ENCODE results near the gene XIAP.
"Not testable (repeated sequence)": the region's sequence is repeated elsewhere in the genome, so short reads cannot be mapped to it uniquely, and the experiment has no call there.

The XIAP gene

GRCh38 chrX:123859846-123860838 is at the start of gene XIAP:
Gene XIAP (plus strand): TSS chrX:123860053. CDS start chrX:123885663, 25,610 bp downstream.
- DNase-seq (ENCODE audit: low read depth) = peak; percentile 25

- DNase-seq (ENCODE audit: low read depth) = no peak
These were observed 45.5 kb upstream of the XIAP start for GRCh38 chrX:123814343-123814742.

- not testable (repeated sequence) for DNase-seq (ENCODE audit: low read depth)
These were observed 44.9 kb upstream of the XIAP start for GRCh38 chrX:123814934-123815394.

GRCh38 chrX:123817288-123817894 is 42.5 kb upstream of the XIAP start:
- no peak for DNase-seq (ENCODE audit: low read depth)

GRCh38 chrX:123818243-123818642 is 41.6 kb upstream of the XIAP start:
- DNase-seq (ENCODE audit: low read depth) = no peak

GRCh38 chrX:123822965-123823364 is 36.9 kb upstream of the XIAP start:
- DNase-seq (ENCODE audit: low read depth) = no peak

- DNase-seq (ENCODE audit: low read depth) = no peak
These were observed 29.5 kb upstream of the XIAP start for GRCh38 chrX:123830309-123830708.

- peak; percentile 24 for DNase-seq (ENCODE audit: low read depth)
These were observed 26.5 kb upstream of the XIAP start for GRCh38 chrX:123833387-123833786.

GRCh38 chrX:123834116-123834515 is 25.7 kb upstream of the XIAP start:
- no peak for DNase-seq (ENCODE audit: low read depth)

GRCh38 chrX:123835661-123836371 is 24.0 kb upstream of the XIAP start:
- no peak for DNase-seq (ENCODE audit: low read depth)

- DNase-seq (ENCODE audit: low read depth) = not testable (repeated sequence)
These were observed 14.7 kb upstream of the XIAP start for GRCh38 chrX:123845129-123845528.

GRCh38 chrX:123846577-123847038 is 13.2 kb upstream of the XIAP start:
- no peak for DNase-seq (ENCODE audit: low read depth)

- DNase-seq (ENCODE audit: low read depth) = no peak
These were observed 12.8 kb upstream of the XIAP start for GRCh38 chrX:123847056-123847455.

- DNase-seq (ENCODE audit: low read depth) = no peak
These were observed 10.8 kb upstream of the XIAP start for GRCh38 chrX:123849096-123849495.

GRCh38 chrX:123849906-123850305 is 9.9 kb upstream of the XIAP start:
- not testable (repeated sequence) for DNase-seq (ENCODE audit: low read depth)

GRCh38 chrX:123851079-123851478 is 8.8 kb upstream of the XIAP start:
- no peak for DNase-seq (ENCODE audit: low read depth)

GRCh38 chrX:123854329-123854728 is 5.5 kb upstream of the XIAP start:
- DNase-seq (ENCODE audit: low read depth) = no peak

- DNase-seq (ENCODE audit: low read depth) = peak; percentile 32
These were observed 426 bp upstream of the XIAP start for GRCh38 chrX:123859409-123859845.

GRCh38 chrX:123860983-123861382 is 1.1 kb downstream of the XIAP start:
- no peak for DNase-seq (ENCODE audit: low read depth)

- DNase-seq (ENCODE audit: low read depth) = no peak
These were observed 9.6 kb downstream of the XIAP start for GRCh38 chrX:123869488-123869887.

GRCh38 chrX:123871309-123871708 is 11.5 kb downstream of the XIAP start:
- no peak for DNase-seq (ENCODE audit: low read depth)

GRCh38 chrX:123873956-123874355 is 14.1 kb downstream of the XIAP start:
- DNase-seq (ENCODE audit: low read depth) = no peak

Measured in stimulated activated CD8-positive, alpha-beta memory T cell treated with anti-CD3 and anti-CD28 coated beads, Interleukin-15, amount 100 ng/mL, for 1 hour (primary cell).